HepG2 (cell line): ENCODE measurements around the gene MNAT1. TPM values are rescaled to one million over a fixed set of nuclear protein-coding genes. Genes with fewer than 3 reads are reported as not detected.
A peak's percentile ranks its signal among the peaks of the same experiment; 100 is the strongest.

ENCODE experiments used
- AGO1 ChIP-seq: fragments of 200-400 bp; formaldehyde crosslinking; IDR thresholded peaks from 2 replicates; pipeline ENCODE4 v1.6.1; 2017; ENCODE audit warnings: mild to moderate bottlenecking, low read depth, low read length, moderate library complexity; ENCODE audit not compliant: poor library complexity, severe bottlenecking
- EED ChIP-seq: sonication (generic); formaldehyde crosslinking; IDR thresholded peaks from 2 replicates; pipeline ENCODE4 v1.5.0; 2020; ENCODE audit warnings: mild to moderate bottlenecking, missing genetic modification reagents
- NFKBIZ ChIP-seq: IDR thresholded peaks from 2 replicates; pipeline ENCODE4 v1.6.1; 2018; ENCODE audit warnings: missing genetic modification reagents, missing compliant biosample characterization
- PRDM10 ChIP-seq: sonication (generic); formaldehyde crosslinking; IDR thresholded peaks from 2 replicates; pipeline ENCODE4 v1.4.0; 2020; ENCODE audit warnings: low read depth, missing genetic modification reagents
- SAP130 ChIP-seq: IDR thresholded peaks from 2 replicates; pipeline ENCODE4 v1.6.1; 2016; ENCODE audit warnings: low read depth
- SIN3A ChIP-seq: IDR thresholded peaks from 2 replicates; pipeline ENCODE4 v1.6.1; 2011; ENCODE audit warnings: low read depth, mild to moderate bottlenecking, control low read depth, low read length, borderline replicate concordance
- ZMYM4 ChIP-seq: sonication (generic); formaldehyde crosslinking; IDR thresholded peaks from 2 replicates; pipeline ENCODE4 v1.8.1; 2023; ENCODE audit warnings: mild to moderate bottlenecking, missing genetic modification reagents
- ZNF33B ChIP-seq: sonication (generic); formaldehyde crosslinking; IDR thresholded peaks from 2 replicates; pipeline ENCODE4 v1.5.1; 2020; ENCODE audit warnings: mild to moderate bottlenecking, missing genetic modification reagents
- ZNF451 ChIP-seq: sonication (generic); formaldehyde crosslinking; IDR thresholded peaks from 2 replicates; pipeline ENCODE4 v1.5.0; 2020; ENCODE audit warnings: mild to moderate bottlenecking, missing genetic modification reagents
- ZNF512B ChIP-seq: sonication (generic); formaldehyde crosslinking; IDR thresholded peaks from 2 replicates; pipeline ENCODE4 v1.5.1; 2020; ENCODE audit warnings: missing genetic modification reagents, mild to moderate bottlenecking, borderline replicate concordance
- polyA plus RNA-seq, 8 experiments: library from polyadenylated mRNA; depleted of rRNA in 3 of 8; stranded (reverse) in 7 of 8; unstranded in 1 of 8; fragments of >200 nt; fragmentation: Illumina TruSeq in 4 of 8; extraction: Trizol in 4 of 8; gene quantifications; 2 replicates each; pipeline versions ENCODE4 v1.2.1 to v1.2.3, GENCODE V29; 2011 to 2016; ENCODE audit warnings: low read depth in 4 of 8, missing spikeins in 1 of 8, mixed read lengths in 1 of 8; ENCODE audit not compliant: insufficient read depth in 1 of 8
- total RNA-seq, 5 experiments: library from RNA; depleted of rRNA; stranded (reverse); fragments of >200 nt; fragmentation: Illumina TruSeq; extraction: Trizol; gene quantifications; 2 replicates each; pipeline ENCODE4 v1.2.3, GENCODE V29; 2016; ENCODE audit warnings: low read depth in 1 of 5
- TF ChIP-seq, protein P1 (sequence below): sonication (generic); formaldehyde crosslinking; IDR thresholded peaks from 2 replicates; pipeline ENCODE4 v1.9.0; 2021; ENCODE audit warnings: missing genetic modification reagents, borderline replicate concordance
- TF ChIP-seq, protein P2 (sequence below): sonication (generic); formaldehyde crosslinking; IDR thresholded peaks from 2 replicates; pipeline ENCODE4 v1.5.0; 2020; ENCODE audit warnings: mild to moderate bottlenecking, missing genetic modification reagents
- TF ChIP-seq, protein P3 (sequence below): sonication (generic); formaldehyde crosslinking; IDR thresholded peaks from 2 replicates; pipeline ENCODE4 v1.8.0; 2022; ENCODE audit warnings: mild to moderate bottlenecking, missing genetic modification reagents, moderate library complexity

Gene MNAT1
- total and polyA plus RNA-seq, 2 of the 13 experiments (the other 11 are each of a cell fraction or from before 2014, with no cell fraction given) = 49.2 to 94.8 TPM

DNA sequence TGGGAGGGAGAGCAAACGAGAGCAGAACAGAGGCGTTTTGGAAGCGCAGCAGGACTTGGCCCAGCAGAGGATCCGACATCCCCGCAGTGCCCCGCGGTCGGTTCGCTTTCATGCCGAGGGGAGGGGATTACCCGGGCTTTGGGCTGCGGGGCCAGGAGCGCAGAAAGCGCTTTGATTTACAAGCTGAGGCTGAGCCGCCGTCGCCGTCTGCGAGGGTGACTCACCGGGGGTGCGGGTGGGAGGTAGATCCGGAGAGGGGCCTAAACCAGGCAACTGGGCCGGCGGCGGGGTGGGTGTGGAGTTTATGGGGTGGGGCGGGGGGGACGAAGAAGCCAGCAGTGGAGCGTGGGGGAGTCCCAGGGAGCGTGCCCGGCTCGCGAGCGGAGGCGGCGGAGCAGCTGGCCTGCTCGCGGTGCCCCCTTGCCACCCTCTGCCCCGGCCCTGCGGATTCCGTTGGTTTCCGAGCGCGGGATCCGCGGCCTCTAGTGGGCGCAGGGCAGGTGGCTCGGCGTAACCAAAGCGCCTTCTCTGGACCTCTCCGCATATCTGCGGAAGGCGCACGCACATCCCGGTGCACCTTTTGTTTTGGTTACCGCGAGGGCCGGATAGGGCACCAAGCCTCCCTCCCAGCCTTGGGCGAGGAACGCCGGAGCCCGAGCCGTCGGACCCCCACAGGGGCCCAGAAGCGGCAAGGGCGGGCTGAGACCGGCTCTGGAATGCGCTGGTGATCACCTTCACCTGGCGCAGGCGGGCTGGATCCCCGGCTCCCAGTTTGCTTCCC lies 13.0 kb upstream of the MNAT1 start (continued):
- no peak for TF ChIP-seq EED (CRISPR knock-in tag)
- TF ChIP-seq ZNF33B (CRISPR knock-in tag) = no peak
- TF ChIP-seq, protein P1, sequence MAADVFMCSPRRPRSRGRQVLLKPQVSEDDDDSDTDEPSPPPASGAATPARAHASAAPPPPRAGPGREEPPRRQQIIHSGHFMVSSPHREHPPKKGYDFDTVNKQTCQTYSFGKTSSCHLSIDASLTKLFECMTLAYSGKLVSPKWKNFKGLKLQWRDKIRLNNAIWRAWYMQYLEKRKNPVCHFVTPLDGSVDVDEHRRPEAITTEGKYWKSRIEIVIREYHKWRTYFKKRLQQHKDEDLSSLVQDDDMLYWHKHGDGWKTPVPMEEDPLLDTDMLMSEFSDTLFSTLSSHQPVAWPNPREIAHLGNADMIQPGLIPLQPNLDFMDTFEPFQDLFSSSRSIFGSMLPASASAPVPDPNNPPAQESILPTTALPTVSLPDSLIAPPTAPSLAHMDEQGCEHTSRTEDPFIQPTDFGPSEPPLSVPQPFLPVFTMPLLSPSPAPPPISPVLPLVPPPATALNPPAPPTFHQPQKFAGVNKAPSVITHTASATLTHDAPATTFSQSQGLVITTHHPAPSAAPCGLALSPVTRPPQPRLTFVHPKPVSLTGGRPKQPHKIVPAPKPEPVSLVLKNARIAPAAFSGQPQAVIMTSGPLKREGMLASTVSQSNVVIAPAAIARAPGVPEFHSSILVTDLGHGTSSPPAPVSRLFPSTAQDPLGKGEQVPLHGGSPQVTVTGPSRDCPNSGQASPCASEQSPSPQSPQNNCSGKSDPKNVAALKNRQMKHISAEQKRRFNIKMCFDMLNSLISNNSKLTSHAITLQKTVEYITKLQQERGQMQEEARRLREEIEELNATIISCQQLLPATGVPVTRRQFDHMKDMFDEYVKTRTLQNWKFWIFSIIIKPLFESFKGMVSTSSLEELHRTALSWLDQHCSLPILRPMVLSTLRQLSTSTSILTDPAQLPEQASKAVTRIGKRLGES (CRISPR knock-in tag) = no peak
- TF ChIP-seq ZNF451 (CRISPR knock-in tag) = peak; percentile 36; the same call in 1 of the 2 replicates
- TF ChIP-seq AGO1 = peak; percentile 47
- TF ChIP-seq, protein P2, sequence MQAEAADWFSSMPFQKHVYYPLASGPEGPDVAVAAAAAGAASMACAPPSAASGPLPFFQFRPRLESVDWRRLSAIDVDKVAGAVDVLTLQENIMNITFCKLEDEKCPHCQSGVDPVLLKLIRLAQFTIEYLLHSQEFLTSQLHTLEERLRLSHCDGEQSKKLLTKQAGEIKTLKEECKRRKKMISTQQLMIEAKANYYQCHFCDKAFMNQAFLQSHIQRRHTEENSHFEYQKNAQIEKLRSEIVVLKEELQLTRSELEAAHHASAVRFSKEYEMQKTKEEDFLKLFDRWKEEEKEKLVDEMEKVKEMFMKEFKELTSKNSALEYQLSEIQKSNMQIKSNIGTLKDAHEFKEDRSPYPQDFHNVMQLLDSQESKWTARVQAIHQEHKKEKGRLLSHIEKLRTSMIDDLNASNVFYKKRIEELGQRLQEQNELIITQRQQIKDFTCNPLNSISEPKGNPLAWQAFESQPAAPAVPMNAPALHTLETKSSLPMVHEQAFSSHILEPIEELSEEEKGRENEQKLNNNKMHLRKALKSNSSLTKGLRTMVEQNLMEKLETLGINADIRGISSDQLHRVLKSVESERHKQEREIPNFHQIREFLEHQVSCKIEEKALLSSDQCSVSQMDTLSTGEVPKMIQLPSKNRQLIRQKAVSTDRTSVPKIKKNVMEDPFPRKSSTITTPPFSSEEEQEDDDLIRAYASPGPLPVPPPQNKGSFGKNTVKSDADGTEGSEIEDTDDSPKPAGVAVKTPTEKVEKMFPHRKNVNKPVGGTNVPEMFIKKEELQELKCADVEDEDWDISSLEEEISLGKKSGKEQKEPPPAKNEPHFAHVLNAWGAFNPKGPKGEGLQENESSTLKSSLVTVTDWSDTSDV = no peak
- peak; percentile 13; the same call in 1 of the 2 replicates for TF ChIP-seq PRDM10 (CRISPR knock-in tag)
- no peak for TF ChIP-seq SIN3A
- TF ChIP-seq SAP130 (CRISPR knock-in tag) = peak; percentile 51; the same call in 1 of the 2 replicates
- TF ChIP-seq, protein P3, sequence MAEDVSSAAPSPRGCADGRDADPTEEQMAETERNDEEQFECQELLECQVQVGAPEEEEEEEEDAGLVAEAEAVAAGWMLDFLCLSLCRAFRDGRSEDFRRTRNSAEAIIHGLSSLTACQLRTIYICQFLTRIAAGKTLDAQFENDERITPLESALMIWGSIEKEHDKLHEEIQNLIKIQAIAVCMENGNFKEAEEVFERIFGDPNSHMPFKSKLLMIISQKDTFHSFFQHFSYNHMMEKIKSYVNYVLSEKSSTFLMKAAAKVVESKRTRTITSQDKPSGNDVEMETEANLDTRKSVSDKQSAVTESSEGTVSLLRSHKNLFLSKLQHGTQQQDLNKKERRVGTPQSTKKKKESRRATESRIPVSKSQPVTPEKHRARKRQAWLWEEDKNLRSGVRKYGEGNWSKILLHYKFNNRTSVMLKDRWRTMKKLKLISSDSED = no peak
- TF ChIP-seq ZNF512B (CRISPR knock-in tag) = no peak
- TF ChIP-seq ZMYM4 (CRISPR knock-in tag) = no peak
- no peak for TF ChIP-seq NFKBIZ (CRISPR knock-in tag)
